HG02588 (cell line): ENCODE results near the gene MYLK4.

Experiments used
- ATAC-seq: cut with Tn5 transposase; IDR thresholded peaks from one replicate; pipeline ENCODE4 v1.9.1; 2021; ENCODE audit warnings: mild to moderate bottlenecking, moderate library complexity; ENCODE audit not compliant: unreplicated experiment

The MYLK4 gene

DNA sequence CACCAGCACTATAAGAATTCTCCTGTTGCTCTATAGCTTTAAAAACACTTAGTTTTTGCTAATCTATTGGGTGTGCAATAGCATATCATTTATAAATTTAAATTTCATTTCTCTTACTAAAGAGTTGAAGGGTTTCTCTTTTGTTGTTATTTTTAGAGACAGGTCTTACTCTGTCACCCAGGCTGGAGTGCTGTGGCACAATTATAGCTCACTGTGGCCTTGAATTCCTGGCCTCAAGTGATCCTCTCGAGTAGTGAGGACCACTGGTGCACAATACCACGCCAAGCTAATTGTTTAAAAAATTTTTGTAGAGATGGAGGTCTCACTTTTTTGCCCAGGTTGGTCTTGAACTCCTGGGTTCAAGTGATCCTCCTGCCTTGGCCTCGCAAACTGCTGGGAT, 8.3 kb upstream of the MYLK4 start:
- ATAC-seq: no peak

- no peak for ATAC-seq
Observed at GRCh38 chr6:2756687-2757224, 6.0 kb upstream of the MYLK4 start.

DNA sequence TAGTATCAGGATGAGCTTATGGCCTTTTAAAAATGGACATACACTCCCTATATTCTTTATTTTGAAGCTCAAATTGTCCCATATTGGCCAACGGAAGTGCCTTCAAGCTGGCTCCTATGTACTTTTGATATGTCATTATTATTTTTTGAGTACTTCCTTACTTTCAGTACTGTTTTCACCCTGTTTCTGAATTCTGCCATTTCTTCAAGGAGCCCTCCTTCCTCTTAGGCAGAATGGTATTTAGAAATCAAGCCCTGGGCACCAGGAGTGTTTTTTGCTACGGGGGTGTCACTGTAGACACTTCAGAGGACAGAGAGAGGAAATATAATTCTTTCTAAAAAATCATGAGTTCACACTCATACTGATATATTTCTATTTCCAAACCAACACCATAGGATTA, 5.5 kb upstream of the MYLK4 start:
- no peak for ATAC-seq

GRCh38 chr6:2755456-2755855, 4.7 kb upstream of the MYLK4 start:
- ATAC-seq: no peak

- no peak for ATAC-seq
Observed at GRCh38 chr6:2754911-2755310, 4.2 kb upstream of the MYLK4 start.

DNA sequence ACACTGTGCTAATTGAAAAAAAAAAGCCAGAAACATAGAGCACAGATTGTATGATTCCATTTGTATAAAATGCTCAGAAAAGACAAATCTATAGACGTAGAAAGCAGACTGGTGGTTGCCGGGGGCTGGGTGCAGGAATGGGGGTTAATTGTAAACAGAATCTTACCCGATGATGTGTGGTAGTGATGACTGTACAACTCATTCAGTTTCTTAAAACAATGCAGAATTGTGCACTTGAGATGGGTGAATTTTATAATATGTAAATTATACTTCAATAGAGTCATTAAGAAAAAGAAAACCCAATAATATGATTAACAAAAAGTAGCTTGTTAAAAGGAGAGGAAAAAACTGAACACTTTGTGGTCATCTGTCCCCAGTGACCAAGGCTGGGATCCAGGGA, 3.7 kb upstream of the MYLK4 start:
- no peak for ATAC-seq

DNA sequence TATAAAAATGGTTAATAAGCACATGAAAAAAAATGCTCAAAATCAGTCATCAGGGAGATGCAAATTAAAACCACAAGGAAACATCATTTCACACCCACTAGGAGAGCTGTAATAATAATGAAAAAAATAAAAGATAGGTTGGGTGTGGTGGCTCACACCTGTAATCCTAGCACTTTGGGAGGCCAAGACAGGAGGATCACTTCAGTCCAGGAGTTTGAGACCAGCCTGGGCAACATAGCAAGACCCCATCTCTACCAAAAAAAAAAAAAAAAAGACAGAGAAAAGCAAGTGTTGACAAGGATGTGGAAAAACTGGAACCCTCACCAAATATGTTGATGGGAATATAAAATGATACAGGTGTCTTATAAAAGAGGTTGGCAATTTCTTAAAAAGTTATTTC, 3.0 kb upstream of the MYLK4 start:
- no peak for ATAC-seq

DNA sequence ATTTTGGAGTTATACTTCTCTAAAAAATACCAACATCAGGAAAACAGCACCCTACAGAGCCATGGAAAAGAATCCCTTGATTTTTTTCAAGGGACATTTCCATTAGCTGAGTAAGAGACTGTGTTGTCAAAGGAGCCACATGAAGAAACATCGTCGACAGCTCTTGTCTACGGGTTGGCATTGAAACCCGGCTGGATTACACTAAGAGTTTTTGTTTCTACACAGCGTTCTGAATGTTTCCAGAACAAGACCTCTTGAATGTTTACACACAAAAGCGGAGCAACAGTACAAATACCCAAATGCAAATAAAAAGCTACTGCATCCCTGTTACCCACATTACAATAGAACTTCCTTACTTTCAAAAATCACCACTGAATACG, 2.4 kb upstream of the MYLK4 start:
- no peak for ATAC-seq

DNA sequence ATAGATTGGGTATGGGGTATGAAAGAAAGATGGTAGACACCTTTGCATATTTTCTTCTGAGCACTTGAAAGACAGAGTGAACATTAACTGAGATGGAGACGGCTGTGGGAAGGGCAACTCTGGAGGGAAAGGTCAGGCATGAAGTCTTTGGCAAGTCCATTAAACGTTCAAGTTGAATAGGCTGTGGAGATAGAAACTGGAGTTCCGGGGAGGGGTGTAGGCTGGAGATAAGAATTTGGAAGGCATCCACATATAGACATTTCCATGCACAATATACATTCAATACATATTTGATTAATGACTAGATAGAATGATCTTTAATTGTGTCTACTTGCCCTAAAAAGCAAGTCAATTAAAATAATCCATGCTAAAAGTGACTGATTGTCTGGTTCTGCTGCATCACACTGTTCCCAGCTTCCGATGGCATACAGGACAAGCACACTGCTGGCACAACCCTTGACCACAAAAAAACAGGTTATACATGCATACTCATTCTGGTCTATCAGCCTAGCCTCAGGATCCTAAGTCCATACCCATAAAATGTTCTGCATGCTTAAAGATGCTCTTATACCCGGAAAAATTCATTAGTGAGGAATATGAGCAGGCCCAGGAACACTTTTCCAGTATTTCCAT, 1.9 kb upstream of the MYLK4 start:
- ATAC-seq: no peak

- no peak for ATAC-seq
Observed at GRCh38 chr6:2751871-2752270, 1.1 kb upstream of the MYLK4 start.

- no peak for ATAC-seq
Observed at GRCh38 chr6:2749969-2750600, 637 bp downstream of the MYLK4 start.

DNA sequence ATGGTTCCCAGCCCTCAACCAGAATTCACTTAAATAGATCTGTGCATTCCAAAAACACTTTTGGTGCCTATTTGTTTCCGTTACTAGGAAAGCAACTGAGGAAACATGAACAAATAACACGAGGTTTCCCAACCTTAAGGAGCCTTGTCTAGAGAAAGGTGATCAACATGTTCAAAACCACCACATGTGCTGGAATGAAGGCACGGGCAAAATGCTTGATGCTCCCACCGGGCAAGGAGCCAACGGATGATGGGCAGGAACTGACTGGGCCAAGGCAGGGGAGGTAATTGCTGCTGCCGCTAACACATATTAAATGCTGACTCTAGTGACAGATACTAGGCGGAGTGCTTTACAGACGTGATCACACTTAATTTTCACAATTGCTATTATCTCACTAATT, 2.5 kb downstream of the MYLK4 start:
- no peak for ATAC-seq

- ATAC-seq: no peak
Observed at GRCh38 chr6:2746557-2747061, 4.1 kb downstream of the MYLK4 start.

DNA sequence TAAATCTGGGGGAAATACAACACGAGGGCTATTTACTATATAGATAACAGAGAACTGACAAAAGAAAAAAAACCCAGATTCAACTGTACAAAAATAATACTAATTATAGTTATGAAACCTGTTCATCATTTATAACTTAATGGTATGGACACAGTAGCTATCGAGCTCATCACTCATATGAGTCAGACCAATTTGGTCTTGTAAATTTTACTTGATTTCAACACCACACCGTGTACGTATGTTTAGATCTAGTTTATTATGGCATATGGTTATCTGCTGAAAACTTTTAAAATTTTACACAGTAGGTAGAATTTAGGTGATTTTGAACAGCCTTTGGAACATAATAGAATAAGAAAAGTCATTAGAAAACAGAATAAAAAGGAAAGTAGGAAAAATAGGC, 5.5 kb downstream of the MYLK4 start:
- ATAC-seq: no peak

GRCh38 chr6:2744778-2745177, 5.9 kb downstream of the MYLK4 start:
- ATAC-seq: no peak

GRCh38 chr6:2744209-2744771, 6.4 kb downstream of the MYLK4 start:
- no peak for ATAC-seq

- no peak for ATAC-seq
Observed at GRCh38 chr6:2743280-2744208, 7.2 kb downstream of the MYLK4 start.

DNA sequence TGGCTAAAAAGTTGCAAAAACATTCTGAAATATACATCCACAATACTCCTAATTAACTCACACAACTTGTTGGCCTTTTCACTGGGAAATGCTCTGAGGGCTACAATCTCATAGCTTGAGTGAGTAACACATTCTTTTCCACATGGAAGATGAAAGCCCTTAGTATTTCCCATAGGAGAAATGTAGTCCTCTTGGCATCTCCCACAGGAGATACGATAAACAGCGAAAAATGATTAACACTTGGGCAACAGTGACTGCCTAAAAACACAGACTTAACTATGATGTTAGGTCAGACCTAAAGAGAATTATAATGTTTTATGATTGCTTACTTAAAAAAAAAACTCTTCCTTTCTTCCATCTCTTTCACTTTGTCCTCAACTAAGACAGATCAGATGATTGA, 9.0 kb downstream of the MYLK4 start:
- ATAC-seq: no peak

- no peak for ATAC-seq
Observed at GRCh38 chr6:2740581-2740980, 10.1 kb downstream of the MYLK4 start.

- no peak for ATAC-seq
Observed at GRCh38 chr6:2739335-2739734, 11.4 kb downstream of the MYLK4 start.

- no peak for ATAC-seq
Observed at GRCh38 chr6:2738373-2738979, 12.2 kb downstream of the MYLK4 start.
